Mesenchymal stem cell (in vitro differentiated cells and primary cell): Measurements from ENCODE around the gene HOXD3.
A peak's percentile ranks its signal among the peaks of the same experiment; 100 is the strongest.

Source experiments
- DNase-seq: peaks from one replicate; pipeline ENCODE4 v3.0.0-alpha.2; 2013
- H2AFZ ChIP-seq: one replicate; pipeline ENCODE4 v1.6.1; 2013; ENCODE audit warnings: low read depth, mild to moderate bottlenecking, control low read depth, inconsistent platforms, low read length, moderate library complexity
- H2AK5ac ChIP-seq: 2 replicates; pipeline ENCODE4 v1.6.1; 2013; ENCODE audit warnings: low read length, moderate library complexity, mild to moderate bottlenecking, inconsistent platforms; ENCODE audit not compliant: severe bottlenecking
- H2BK120ac ChIP-seq: one replicate; pipeline ENCODE4 v1.6.1; 2013; ENCODE audit warnings: low read depth, mild to moderate bottlenecking, inconsistent platforms, low read length, moderate library complexity
- H2BK12ac ChIP-seq, 2 experiments: one replicate each; pipeline ENCODE4 v1.6.1; 2013; ENCODE audit warnings: inconsistent platforms in 2 of 2, low read length in 2 of 2, mild to moderate bottlenecking in 2 of 2, moderate library complexity in 2 of 2, control low read depth in 1 of 2
- H2BK15ac ChIP-seq: one replicate; pipeline ENCODE4 v1.6.1; 2013; ENCODE audit warnings: mild to moderate bottlenecking, low read depth, inconsistent platforms; ENCODE audit not compliant: poor library complexity, severe bottlenecking
- H2BK5ac ChIP-seq: 2 replicates; pipeline ENCODE4 v1.6.1; 2013; ENCODE audit warnings: low read depth, mild to moderate bottlenecking, low read length, control low read depth, inconsistent platforms; ENCODE audit not compliant: poor library complexity, severe bottlenecking
- H3K14ac ChIP-seq, 2 experiments: one replicate each; pipeline ENCODE4 v1.6.1; 2013; ENCODE audit warnings: inconsistent platforms in 2 of 2, low read length in 2 of 2, control low read depth in 1 of 2, mild to moderate bottlenecking in 1 of 2, moderate library complexity in 1 of 2
- H3K18ac ChIP-seq, 2 experiments: one replicate each; pipeline ENCODE4 v1.6.1; 2013; ENCODE audit warnings: inconsistent platforms in 2 of 2, low read length in 2 of 2, control low read depth in 1 of 2, low read depth in 1 of 2, mild to moderate bottlenecking in 1 of 2
- H3K23ac ChIP-seq, 2 experiments: one replicate each; pipeline ENCODE4 v1.6.1; 2013; ENCODE audit warnings: inconsistent platforms in 2 of 2, low read length in 2 of 2, mild to moderate bottlenecking in 2 of 2, moderate library complexity in 2 of 2, control low read depth in 1 of 2
- H3K27ac ChIP-seq: 2 replicates; pipeline ENCODE4 v1.5.1; 2013; ENCODE audit warnings: mild to moderate bottlenecking, moderate library complexity, low read length, control low read depth, inconsistent platforms; ENCODE audit not compliant: poor library complexity, severe bottlenecking
- H3K27me3 ChIP-seq, 2 experiments: 2 replicates each; pipeline versions ENCODE4 v1.6.1 to v1.7.0; 2013; ENCODE audit warnings: low read length in 2 of 2, mild to moderate bottlenecking in 2 of 2, moderate library complexity in 2 of 2, control low read depth in 1 of 2, inconsistent platforms in 1 of 2; ENCODE audit not compliant: control insufficient read depth in 1 of 2, insufficient read depth in 1 of 2
- H3K36me3 ChIP-seq, 2 experiments: 2 replicates each; pipeline versions ENCODE4 v1.6.1 to v1.7.0; 2013; ENCODE audit warnings: low read length in 2 of 2, control low read depth in 1 of 2, inconsistent platforms in 1 of 2, low read depth in 1 of 2, mild to moderate bottlenecking in 1 of 2; ENCODE audit not compliant: insufficient read depth in 2 of 2, control insufficient read depth in 1 of 2
- H3K4ac ChIP-seq, 2 experiments: one replicate each; pipeline ENCODE4 v1.6.1; 2013; ENCODE audit warnings: inconsistent platforms in 2 of 2, low read length in 2 of 2, mild to moderate bottlenecking in 2 of 2, moderate library complexity in 2 of 2, control low read depth in 1 of 2, low read depth in 1 of 2
- H3K4me1 ChIP-seq: 2 replicates; pipeline ENCODE4 v1.6.1; 2013; ENCODE audit warnings: low read depth, low read length, control low read depth; ENCODE audit not compliant: control insufficient read depth, insufficient read depth
- H3K4me2 ChIP-seq: 2 replicates; pipeline ENCODE4 v1.6.1; 2013; ENCODE audit warnings: low read length, mild to moderate bottlenecking, inconsistent platforms; ENCODE audit not compliant: poor library complexity, severe bottlenecking
- H3K4me3 ChIP-seq, 2 experiments: 2 replicates each; pipeline versions ENCODE4 v1.5.1 to v1.7.0; 2013; ENCODE audit warnings: low read length in 2 of 2, mild to moderate bottlenecking in 2 of 2, control low read depth in 1 of 2, low read depth in 1 of 2; ENCODE audit not compliant: insufficient read depth in 1 of 2
- H3K79me1 ChIP-seq: replicated peaks from 2 replicates; pipeline ENCODE4 v1.6.1; 2013; ENCODE audit warnings: mild to moderate bottlenecking, control low read depth, low read length, inconsistent platforms; ENCODE audit not compliant: poor library complexity, severe bottlenecking
- H3K9ac ChIP-seq: 2 replicates; pipeline ENCODE4 v1.7.0; 2013; ENCODE audit warnings: mild to moderate bottlenecking, low read length, moderate library complexity
- H3K9me3 ChIP-seq: 2 replicates; pipeline ENCODE4 v1.7.0; 2013; ENCODE audit warnings: mild to moderate bottlenecking, low read length; ENCODE audit not compliant: control insufficient read depth
- H4K8ac ChIP-seq: one replicate; pipeline ENCODE4 v1.6.1; 2013; ENCODE audit warnings: inconsistent platforms, mild to moderate bottlenecking, low read length, moderate library complexity
- H4K91ac ChIP-seq: one replicate; pipeline ENCODE4 v1.6.1; 2013; ENCODE audit warnings: mild to moderate bottlenecking, low read length, inconsistent platforms
- WGBS: methylation state at CpG from one replicate; pipeline ENCODE4 v1.1.7; 2013; ENCODE audit warnings: mixed read lengths; 5-methylcytosine and 5-hydroxymethylcytosine counted together

The HOXD3 gene

GRCh38 chr2:176120364-176121189 lies 36.5 kb upstream of the HOXD3 start:
- Histone ChIP-seq H4K8ac (no peak overlapping the region), H4K91ac (no peak overlapping the region), H3K14ac (no peak overlapping the region), H3K4ac (no peak overlapping the region), H2BK5ac (no peak overlapping the region), H3K18ac (no peak overlapping the region), H3K27ac (no peak overlapping the region), H2BK12ac (no peak overlapping the region), H2AK5ac (no peak overlapping the region), H3K36me3 (no peaks in the 10 kb centered on the region), H3K4me2 (no peak overlapping the region), H3K4me1 (peaks cover 25% of the 10 kb centered on the region), H3K27me3 (peaks cover 68 to 97% of the 10 kb centered on the region in 2 experiments), H3K9me3 (no peaks in the 10 kb centered on the region), H2BK15ac (no peak overlapping the region), H3K9ac (no peak overlapping the region), H2AFZ (no peak overlapping the region), H3K4me3 (no peak overlapping the region), H3K79me1 (no peaks in the 10 kb centered on the region), H3K23ac (no peak overlapping the region), H2BK120ac (no peak overlapping the region)
- no peak for DNase-seq
- WGBS = 22% methylated on average over 10 of the region's 13 CpGs

- no peaks in the 10 kb centered on the region for H3K36me3 ChIP-seq
Measured at GRCh38 chr2:176121190-176122051, 35.7 kb upstream of the HOXD3 start.

GRCh38 chr2:176122052-176122682 lies 34.9 kb upstream of the HOXD3 start:
- H2BK12ac ChIP-seq = no peak overlapping the region
- H3K18ac ChIP-seq = no peak overlapping the region
- no peak overlapping the region for H2BK5ac ChIP-seq
- no peak overlapping the region for H3K14ac ChIP-seq
- H2BK15ac ChIP-seq = no peak overlapping the region
- H4K8ac ChIP-seq = no peak overlapping the region
- peaks cover 53 to 93% of the 10 kb centered on the region in 2 experiments for H3K27me3 ChIP-seq
- H3K4me2 ChIP-seq = peak overlapping the region; percentile 69
- peaks cover 18% of the 10 kb centered on the region for H3K4me1 ChIP-seq
- H2AFZ ChIP-seq = no peak overlapping the region
- H2BK120ac ChIP-seq = no peak overlapping the region
- H3K79me1 ChIP-seq = no peaks in the 10 kb centered on the region
- H3K4ac ChIP-seq = no peak overlapping the region
- no peaks in the 10 kb centered on the region for H3K9me3 ChIP-seq
- H3K4me3 ChIP-seq = peak overlapping the region; percentile 49 to 84
- no peak overlapping the region for H3K27ac ChIP-seq
- no peak overlapping the region for H2AK5ac ChIP-seq
- H3K36me3 ChIP-seq = no peaks in the 10 kb centered on the region
- no peak overlapping the region for H4K91ac ChIP-seq
- DNase-seq = no peak
- H3K9ac ChIP-seq = peak overlapping the region; percentile 69
- H3K23ac ChIP-seq = no peak overlapping the region
- 2% methylated on average over 40 of the region's 47 CpGs for WGBS

More at GRCh38 chr2:176121190-176122051, 35.7 kb upstream of the HOXD3 start:
- Histone ChIP-seq H2BK15ac (no peak overlapping the region), H3K23ac (no peak overlapping the region), H3K4me1 (peaks cover 19% of the 10 kb centered on the region), H3K18ac (no peak overlapping the region), H3K9me3 (no peaks in the 10 kb centered on the region), H4K91ac (no peak overlapping the region), H3K4ac (no peak overlapping the region), H3K79me1 (no peaks in the 10 kb centered on the region), H4K8ac (no peak overlapping the region), H2BK12ac (no peak overlapping the region), H3K14ac (no peak overlapping the region), H2BK5ac (no peak overlapping the region), H3K4me2 (no peak overlapping the region), H3K9ac (peak overlapping the region; percentile 69), H3K27me3 (peaks cover 60 to 95% of the 10 kb centered on the region in 2 experiments), H2AK5ac (no peak overlapping the region), H3K4me3 (peak overlapping the region in 1 of 2 experiments; percentile 84), H2BK120ac (no peak overlapping the region), H2AFZ (no peak overlapping the region), H3K27ac (no peak overlapping the region)
- 12% methylated on average over 40 of the region's 53 CpGs for WGBS
- DNase-seq = no peak
